HCEC 1CT (cell line): Measurements from ENCODE around the gene SCN9A.
"Not testable (repeated sequence)": the region's sequence is repeated elsewhere in the genome, so short reads cannot be mapped to it uniquely, and the experiment has no call there.

Experiments used
- DNase-seq: peaks from one replicate; pipeline ENCODE4 v3.0.0-alpha.2; 2017

Gene SCN9A

GRCh38 chr2:166373951-166374350 is 1.8 kb downstream of the SCN9A start:
- DNase-seq, result peak; percentile 80

GRCh38 chr2:166373539-166373938 is 2.2 kb downstream of the SCN9A start:
- DNase-seq, result no peak

- no peak for DNase-seq
Observed at GRCh38 chr2:166373105-166373504, 2.6 kb downstream of the SCN9A start.

GRCh38 chr2:166372046-166372445 is 3.7 kb downstream of the SCN9A start:
- peak; percentile 83 for DNase-seq

- DNase-seq, result no peak
Observed at GRCh38 chr2:166365803-166366420, 9.8 kb downstream of the SCN9A start.

- no peak for DNase-seq
Observed at GRCh38 chr2:166365239-166365638, 10.5 kb downstream of the SCN9A start.

- no peak for DNase-seq
Observed at GRCh38 chr2:166364476-166365161, 11.1 kb downstream of the SCN9A start.

GRCh38 chr2:166361351-166362153 is 14.2 kb downstream of the SCN9A start:
- DNase-seq, result peak; percentile 69

- no peak for DNase-seq
Observed at GRCh38 chr2:166360906-166361305, 14.8 kb downstream of the SCN9A start.

GRCh38 chr2:166360426-166360825 is 15.3 kb downstream of the SCN9A start:
- no peak for DNase-seq

GRCh38 chr2:166357950-166358321 is 17.8 kb downstream of the SCN9A start:
- DNase-seq, result not testable (repeated sequence)

- DNase-seq, result no peak
Observed at GRCh38 chr2:166357068-166357949, 18.4 kb downstream of the SCN9A start.

GRCh38 chr2:166351319-166351718 is 24.4 kb downstream of the SCN9A start:
- DNase-seq, result peak; percentile 73

- no peak for DNase-seq
Observed at GRCh38 chr2:166350525-166350924, 25.2 kb downstream of the SCN9A start.

GRCh38 chr2:166344286-166345113 is 31.2 kb downstream of the SCN9A start:
- DNase-seq, result peak; percentile 70

- no peak for DNase-seq
Observed at GRCh38 chr2:166343467-166343866, 32.3 kb downstream of the SCN9A start.

- no peak for DNase-seq
Observed at GRCh38 chr2:166341426-166341825, 34.3 kb downstream of the SCN9A start.

- no peak for DNase-seq
Observed at GRCh38 chr2:166338831-166339339, 36.9 kb downstream of the SCN9A start.

GRCh38 chr2:166337932-166338331 is 37.8 kb downstream of the SCN9A start:
- DNase-seq, result no peak

GRCh38 chr2:166335284-166335683 is 40.5 kb downstream of the SCN9A start:
- DNase-seq, result no peak

- no peak for DNase-seq
Observed at GRCh38 chr2:166334805-166335204, 40.9 kb downstream of the SCN9A start.

GRCh38 chr2:166333801-166334200 is 41.9 kb downstream of the SCN9A start:
- peak; percentile 80 for DNase-seq
